Mucosa of rectum (tissue), 2 donors: Measurements from ENCODE around the gene ABCA7.
"Not testable (repeated sequence)": the region's sequence is repeated elsewhere in the genome, so short reads cannot be mapped to it uniquely, and the experiment has no call there.

Experiments
- H3K27ac ChIP-seq, 2 donors: one replicate each; pipeline ENCODE4 v1.7.0; 2013; ENCODE audit warnings: inconsistent platforms in 2 of 2, low read depth in 2 of 2, low read length in 2 of 2
- H3K27me3 ChIP-seq, 2 donors: one replicate each; pipeline ENCODE4 v1.7.0; 2013; ENCODE audit warnings: low read length in 2 of 2; ENCODE audit not compliant: control insufficient read depth in 2 of 2, insufficient read depth in 2 of 2
- H3K36me3 ChIP-seq, 2 donors: one replicate each; pipeline ENCODE4 v1.7.0; 2013; ENCODE audit warnings: low read length in 2 of 2; ENCODE audit not compliant: control insufficient read depth in 2 of 2, insufficient read depth in 2 of 2
- H3K4me1 ChIP-seq, 2 donors: one replicate each; pipeline ENCODE4 v1.7.0; 2013; ENCODE audit warnings: low read length in 2 of 2, mild to moderate bottlenecking in 1 of 2; ENCODE audit not compliant: control insufficient read depth in 2 of 2, insufficient read depth in 2 of 2
- H3K4me3 ChIP-seq, 2 donors: one replicate each; pipeline ENCODE4 v1.7.0; 2013; ENCODE audit warnings: low read length in 2 of 2
- H3K9ac ChIP-seq, 2 donors: one replicate each; pipeline ENCODE4 v1.7.0; 2013; ENCODE audit warnings: low read length in 2 of 2, low read depth in 1 of 2, mild to moderate bottlenecking in 1 of 2
- H3K9me3 ChIP-seq, 2 donors: one replicate each; pipeline ENCODE4 v1.7.0; 2013; ENCODE audit warnings: low read length in 2 of 2; ENCODE audit not compliant: control insufficient read depth in 2 of 2
- donor health status: healthy.
- donor health status: Normal muscosa, but diverticular disease.

The ABCA7 gene

GRCh38 chr19:1114728-1115127 lies 74.8 kb downstream of the ABCA7 start:
- not testable (repeated sequence) for H3K27ac ChIP-seq, H3K27me3 ChIP-seq, H3K9me3 ChIP-seq, H3K9ac ChIP-seq, H3K4me3 ChIP-seq
- Histone ChIP-seq H3K36me3 (peaks cover 32 to 45% of the 10 kb centered on the region in 2 donors), H3K4me1 (peaks cover 14 to 20% of the 10 kb centered on the region in 2 donors)
